ENCODE measurements around the gene ABLIM3. TPM values are rescaled to one million over a fixed set of nuclear protein-coding genes. Genes with fewer than 3 reads are reported as not detected.

The ABLIM3 gene
- total RNA-seq (1 to 10 TPM; 1.7 to 9.3 (median 6.2) TPM), polyA plus RNA-seq (10 to 100 TPM in 1 of 2 donors, 1 to 10 TPM in 1; 1.9 to 26.4 TPM)
- long read RNA-seq, donor 1 = 0 reads
- long read RNA-seq, donor 2 = 0 reads
- long read RNA-seq, donor 3, partial matches to known transcripts = 5 of 9 reads
- long read RNA-seq, donor 3, other reads (novel, unspliced or antisense) = 4 of 9 reads

GRCh38 chr5:149141224-149141956 lies at the start of gene ABLIM3:
Gene ABLIM3, plus strand, starts transcription at chr5:149141493. Its CDS starts 603 bp downstream, at chr5:149142096.
- Histone ChIP-seq H3K36me3 (no peaks in the 10 kb centered on the region), H3K27me3 (no peaks in the 10 kb centered on the region), H3K4me3 (peak within 1 kb of the TSS; percentile 77), H3K9me3 (no peaks in the 10 kb centered on the region), H3K4me1 (ENCODE audit: insufficient read depth) (no peaks in the 10 kb centered on the region), H3K27ac (peak within 1 kb of the TSS in 1 of 2 donors; percentile 55)
- 4 to 7% (median 4%) methylated on average over 45 to 54 of the region's 54 CpGs for WGBS, 3 donors
- TF ChIP-seq CTCF (IDR thresholded peaks at IDR 0.05) = peak; percentile 47 to 69 (median 64)
- TF ChIP-seq EP300 (IDR thresholded peaks at IDR 0.05) = no peak
- DNase-seq = peak; percentile 26 to 79 (median 55)
- intact Hi-C loops (cut with DNase I) = loop anchor here in 1 of 4 donors (5.0 kb wide), 1 partner anchor 86 kb away; no protein-coding TSS in a partner anchor

GRCh38 chr5:149093625-149094024 lies 47.7 kb upstream of the ABLIM3 start:
- Histone ChIP-seq H3K9me3 (peaks cover 0 to 8% of the 10 kb centered on the region in 2 donors), H3K36me3 (no peaks in the 10 kb centered on the region), H3K27ac (no peak overlapping the region), H3K4me3 (no peak overlapping the region), H3K27me3 (no peaks in the 10 kb centered on the region), H3K4me1 (ENCODE audit: insufficient read depth) (no peaks in the 10 kb centered on the region)
- intact Hi-C loops (cut with DNase I) = no loop called here
- no peak for TF ChIP-seq POLR2A (IDR thresholded peaks at IDR 0.05)
- no peak for TF ChIP-seq EP300 (IDR thresholded peaks at IDR 0.05)
- no peak for TF ChIP-seq CTCF (IDR thresholded peaks at IDR 0.05)
- no peak for DNase-seq
- 39 to 46% (median 40%) methylated on average over 2 of the region's 2 CpGs for WGBS, 3 donors

GRCh38 chr5:149094996-149095395 lies 46.3 kb upstream of the ABLIM3 start:
- no peak for DNase-seq
- intact Hi-C loops (cut with DNase I) = no loop called here
- H3K27ac ChIP-seq = no peak overlapping the region
- H3K27me3 ChIP-seq = no peaks in the 10 kb centered on the region
- H3K4me1 ChIP-seq (ENCODE audit: insufficient read depth) = no peaks in the 10 kb centered on the region
- H3K4me3 ChIP-seq = no peak overlapping the region
- WGBS, 3 donors = 82 to 93% (median 82%) methylated on average over 2 of the region's 2 CpGs
- TF ChIP-seq POLR2A (IDR thresholded peaks at IDR 0.05) (no peak), CTCF (IDR thresholded peaks at IDR 0.05) (no peak), EP300 (IDR thresholded peaks at IDR 0.05) (no peak)
- H3K36me3 ChIP-seq = no peaks in the 10 kb centered on the region
- H3K9me3 ChIP-seq = peaks cover 0 to 10% of the 10 kb centered on the region in 2 donors

- Histone ChIP-seq H3K9me3 (peaks cover 0 to 8% of the 10 kb centered on the region in 2 donors), H3K27me3 (no peaks in the 10 kb centered on the region), H3K27ac (no peak overlapping the region), H3K36me3 (no peaks in the 10 kb centered on the region), H3K4me1 (ENCODE audit: insufficient read depth) (no peaks in the 10 kb centered on the region), H3K4me3 (no peak overlapping the region)
- TF ChIP-seq EP300 (IDR thresholded peaks at IDR 0.05) (no peak), CTCF (IDR thresholded peaks at IDR 0.05) (no peak), POLR2A (IDR thresholded peaks at IDR 0.05) (no peak)
- intact Hi-C loops (cut with DNase I) = no loop called here
- DNase-seq = no peak
These were observed 41.4 kb upstream of the ABLIM3 start for GRCh38 chr5:149099920-149100319.
